H1 (cell line): ENCODE data around the gene NEU4. TPM values are rescaled to one million over a fixed set of nuclear protein-coding genes. Genes with fewer than 3 reads are reported as not detected.

Experiments
- CTCF ChIA-PET: fragments of 300-600 bp; sonication (Branson Sonifier 250); formaldehyde crosslinking; loops from one replicate; lab custom pipeline; 2021; ENCODE audit not compliant: partially characterized antibody; lab: Charles Lee
- POLR2A ChIA-PET: fragments of 300-600 bp; sonication (Branson Sonifier 250); formaldehyde crosslinking; loops from one replicate; lab custom pipeline; 2021; ENCODE audit warnings: inconsistent platforms; ENCODE audit not compliant: partially characterized antibody; lab: Charles Lee
- DNase-seq, 2 experiments: peaks; one replicate each; pipeline versions ENCODE4 v3.0.0 to v3.0.0-alpha.2; 2010 to 2022; ENCODE audit warnings: low spot score in 2 of 2, low read depth in 1 of 2, mixed read lengths in 1 of 2
- FAIRE-seq: peaks from 2 replicates; lab custom pipeline; 2011; peaks lifted over from hg19 to GRCh38; lab: Jason Lieb, UNC
- H2AFZ ChIP-seq: 2 replicates; pipeline ENCODE4 v1.8.1; 2012; ENCODE audit warnings: low read length, inconsistent platforms
- H2AK5ac ChIP-seq: 2 replicates; pipeline ENCODE4 v1.6.1; 2013; ENCODE audit warnings: low read depth, low read length
- H2BK120ac ChIP-seq: replicated peaks from 2 replicates; pipeline ENCODE3; 2013; ENCODE audit warnings: low read depth, low read length, inconsistent platforms
- H2BK12ac ChIP-seq: 2 replicates; pipeline ENCODE4 v1.6.1; 2013; ENCODE audit warnings: low read depth, low read length
- H2BK15ac ChIP-seq: 2 replicates; pipeline ENCODE4 v1.6.1; 2013; ENCODE audit warnings: low read length
- H2BK20ac ChIP-seq: 2 replicates; pipeline ENCODE4 v1.6.1; 2013; ENCODE audit warnings: low read length
- H2BK5ac ChIP-seq: 2 replicates; pipeline ENCODE4 v1.6.1; 2013; ENCODE audit warnings: low read depth, low read length
- H3K14ac ChIP-seq: 2 replicates; pipeline ENCODE4 v1.6.1; 2013; ENCODE audit warnings: inconsistent platforms; ENCODE audit not compliant: insufficient read length
- H3K18ac ChIP-seq: 2 replicates; pipeline ENCODE4 v1.6.1; 2013; ENCODE audit warnings: low read length; ENCODE audit errors: extremely low read depth
- H3K23ac ChIP-seq: 2 replicates; pipeline ENCODE4 v1.6.1; 2013; ENCODE audit warnings: inconsistent platforms; ENCODE audit not compliant: insufficient read length
- H3K23me2 ChIP-seq: 2 replicates; pipeline ENCODE4 v1.6.1; 2013; ENCODE audit warnings: low read depth, low read length
- H3K27ac ChIP-seq: 2 replicates; pipeline ENCODE4 v1.6.1; 2011; ENCODE audit warnings: low read depth, low read length, inconsistent platforms
- H3K27me3 ChIP-seq, 4 experiments: replicated peaks in 1 of 4; 1 replicate in 1 of 4; 2 replicates in 3 of 4; pipeline versions ENCODE4 v1.6.1 to v1.8.1; 2011 to 2013; ENCODE audit warnings: low read length in 3 of 4, mild to moderate bottlenecking in 3 of 4, inconsistent platforms in 2 of 4, mixed read lengths in 2 of 4, moderate library complexity in 1 of 4; ENCODE audit not compliant: control insufficient read depth in 3 of 4, insufficient read depth in 3 of 4; ENCODE audit errors: extremely low read depth in 1 of 4
- H3K36me3 ChIP-seq, 4 experiments: 2 replicates each; pipeline versions ENCODE4 v1.6.1 to v1.8.1; 2011 to 2013; ENCODE audit warnings: mild to moderate bottlenecking in 4 of 4, low read length in 3 of 4, moderate library complexity in 2 of 4, control low read depth in 1 of 4, inconsistent platforms in 1 of 4; ENCODE audit not compliant: insufficient read depth in 4 of 4, control insufficient read depth in 2 of 4
- H3K4ac ChIP-seq: replicated peaks from 2 replicates; pipeline ENCODE3; 2013; ENCODE audit warnings: low read length, low read depth, mixed read lengths, inconsistent platforms; ENCODE audit not compliant: insufficient read length
- H3K4me1 ChIP-seq, 4 experiments: replicated peaks in 1 of 4; 1 replicate in 1 of 4; 2 replicates in 3 of 4; pipeline versions ENCODE4 v1.6.1 to v1.8.1; 2011 to 2013; ENCODE audit warnings: low read length in 3 of 4, inconsistent platforms in 2 of 4, mixed read lengths in 1 of 4; ENCODE audit not compliant: insufficient read depth in 4 of 4, control insufficient read depth in 3 of 4
- H3K4me2 ChIP-seq, 2 experiments: 2 replicates each; pipeline versions ENCODE4 v1.6.1 to v1.8.1; 2011 to 2013; ENCODE audit warnings: low read depth in 2 of 2, low read length in 2 of 2, control low read depth in 1 of 2, inconsistent platforms in 1 of 2, mild to moderate bottlenecking in 1 of 2; ENCODE audit not compliant: insufficient read depth in 1 of 2
- H3K4me3 ChIP-seq, 4 experiments: fragments of 200-600, 300-600 bp in 1 of 4; sonication (generic), shearing (Covaris generic), sonication (Bioruptor Twin) in 1 of 4; 2 replicates each; pipeline versions ENCODE4 v1.5.1 to v1.8.1; 2011 to 2016; ENCODE audit warnings: low read length in 4 of 4, low read depth in 3 of 4, control low read depth in 2 of 4, inconsistent platforms in 2 of 4, mild to moderate bottlenecking in 2 of 4, mixed read lengths in 1 of 4, moderate library complexity in 1 of 4; ENCODE audit not compliant: insufficient read depth in 2 of 4; ENCODE audit errors: extremely low read depth in 1 of 4
- H3K56ac ChIP-seq: replicated peaks from 2 replicates; pipeline ENCODE3; 2013; ENCODE audit warnings: low read depth, mild to moderate bottlenecking, mixed read lengths, low read length, inconsistent platforms; ENCODE audit not compliant: insufficient read length
- H3K79me1 ChIP-seq: 2 replicates; pipeline ENCODE4 v1.6.1; 2013; ENCODE audit warnings: low read depth, low read length, control low read depth
- H3K79me2 ChIP-seq, 2 experiments: 2 replicates each; pipeline versions ENCODE4 v1.6.1 to v1.8.1; 2012 to 2013; ENCODE audit warnings: low read length in 2 of 2, mild to moderate bottlenecking in 2 of 2, inconsistent platforms in 1 of 2; ENCODE audit not compliant: insufficient read depth in 2 of 2, control insufficient read depth in 1 of 2
- H3K9ac ChIP-seq, 4 experiments: replicated peaks in 1 of 4; 1 replicate in 1 of 4; 2 replicates in 3 of 4; pipeline versions ENCODE4 v1.6.1 to v1.8.1; 2011 to 2013; ENCODE audit warnings: low read depth in 3 of 4, low read length in 3 of 4, control low read depth in 2 of 4, mild to moderate bottlenecking in 2 of 4, moderate library complexity in 2 of 4, inconsistent platforms in 1 of 4; ENCODE audit errors: extremely low read depth in 1 of 4
- H3K9me3 ChIP-seq, 2 experiments: 2 replicates each; pipeline versions ENCODE4 v1.6.1 to v1.8.1; 2012 to 2013; ENCODE audit warnings: mild to moderate bottlenecking in 2 of 2, moderate library complexity in 2 of 2, control low read depth in 1 of 2, inconsistent platforms in 1 of 2, low read depth in 1 of 2, low read length in 1 of 2, mixed read lengths in 1 of 2; ENCODE audit not compliant: insufficient read depth in 2 of 2
- H4K20me1 ChIP-seq, 2 experiments: replicated peaks in 1 of 2; 2 replicates each; pipeline versions ENCODE3 to v1.8.1; 2011 to 2013; ENCODE audit warnings: inconsistent platforms in 2 of 2, low read length in 2 of 2, mild to moderate bottlenecking in 1 of 2; ENCODE audit not compliant: insufficient read depth in 2 of 2, control insufficient read depth in 1 of 2
- H4K5ac ChIP-seq: 2 replicates; pipeline ENCODE4 v1.6.1; 2013; ENCODE audit warnings: low read length, low read depth, mixed read lengths, inconsistent platforms; ENCODE audit not compliant: insufficient read length
- H4K8ac ChIP-seq: 2 replicates; pipeline ENCODE4 v1.8.0; 2013; ENCODE audit warnings: mild to moderate bottlenecking, moderate library complexity, low read length, inconsistent platforms; ENCODE audit not compliant: insufficient read depth; ENCODE audit errors: extremely low read depth
- H4K91ac ChIP-seq: replicated peaks from 2 replicates; pipeline ENCODE3; 2013; ENCODE audit warnings: low read length, mixed read lengths, inconsistent platforms; ENCODE audit not compliant: insufficient read length
- CBX5 ChIP-seq: fragments of 300-800, 300-1000 bp; sonication (generic); IDR thresholded peaks from 2 replicates; pipeline ENCODE4 v1.7.1; 2016; ENCODE audit warnings: antibody characterized with exemption, low read length, low read depth
- EGR1 ChIP-seq: IDR thresholded peaks from 2 replicates; pipeline ENCODE4 v1.6.1; 2011; ENCODE audit warnings: low read depth, low read length, borderline replicate concordance
- EP300 ChIP-seq, 2 experiments: IDR thresholded peaks; 1 replicate in 1 of 2; 2 replicates in 1 of 2; pipeline ENCODE4 v1.6.1; 2011 to 2012; ENCODE audit warnings: low read depth in 2 of 2, low read length in 2 of 2, mild to moderate bottlenecking in 2 of 2, borderline replicate concordance in 1 of 2, inconsistent platforms in 1 of 2, moderate library complexity in 1 of 2
- EZH2 ChIP-seq: fragments of 200-600 bp; sonication (generic); IDR thresholded peaks from 2 replicates; pipeline ENCODE4 v1.7.1; 2012; ENCODE audit warnings: low read depth, mild to moderate bottlenecking, moderate library complexity, low read length, inconsistent platforms; ENCODE audit not compliant: severe bottlenecking
- JUN ChIP-seq: IDR thresholded peaks from 2 replicates; pipeline ENCODE4 v1.6.1; 2011; ENCODE audit warnings: low read depth, mild to moderate bottlenecking, improper control_type of control experiment, low read length
- KDM5A ChIP-seq: fragments of 200-600 bp; IDR thresholded peaks from 2 replicates; pipeline ENCODE4 v1.7.1; 2012; ENCODE audit warnings: mild to moderate bottlenecking, low read length, inconsistent platforms, mixed read lengths
- POLR2A ChIP-seq, 2 experiments: IDR thresholded peaks; 1 replicate in 1 of 2; 2 replicates in 1 of 2; pipeline ENCODE4 v1.6.1; 2011; ENCODE audit warnings: low read depth in 2 of 2, low read length in 2 of 2, mild to moderate bottlenecking in 2 of 2; ENCODE audit errors: control extremely low read depth in 1 of 2
- RAD21 ChIP-seq, 2 experiments: IDR thresholded peaks in 1 of 2; conservative IDR thresholded peaks in 1 of 2; 2 replicates each; pipeline ENCODE4 v1.6.1; 2011; ENCODE audit warnings: low read depth in 2 of 2, low read length in 2 of 2, improper control_type of control experiment in 1 of 2, inconsistent platforms in 1 of 2, mild to moderate bottlenecking in 1 of 2, moderate library complexity in 1 of 2
- SP2 ChIP-seq: IDR thresholded peaks from 2 replicates; pipeline ENCODE4 v1.6.1; 2012; ENCODE audit warnings: mild to moderate bottlenecking, low read length, inconsistent platforms
- SP4 ChIP-seq: IDR thresholded peaks from 2 replicates; pipeline ENCODE4 v1.6.1; 2012; ENCODE audit warnings: low read length, inconsistent platforms
- WGBS, 2 experiments: shearing (Covaris generic) in 1 of 2; methylation state at CpG; one replicate each; pipeline versions ENCODE4 v1.1.6 to v1.1.7; 2013 to 2015; ENCODE audit warnings: low lambda C conversion rate in 2 of 2, mixed read lengths in 2 of 2, inconsistent platforms in 1 of 2, low coverage in 1 of 2, missing lambda C conversion rate in 1 of 2; ENCODE audit not compliant: insufficient replicate concordance in 2 of 2, insufficient coverage in 1 of 2, insufficient read length in 1 of 2; ENCODE audit errors: extremely low coverage in 1 of 2, missing lambda C conversion rate in 1 of 2; 5-methylcytosine and 5-hydroxymethylcytosine counted together
- polyA plus RNA-seq, 7 experiments: library from polyadenylated mRNA; depleted of rRNA in 3 of 7; stranded (reverse) in 5 of 7; unstranded in 2 of 7; fragments of >200 nt in 5 of 7; fragments of 200-250 nt in 2 of 7; gene quantifications; 1 replicate in 5 of 7; 2 replicates in 1 of 7; 4 replicates in 1 of 7; pipeline versions ENCODE4 v1.2.1 to v1.2.3, GENCODE V29; 2011 to 2013; ENCODE audit warnings: missing spikeins in 2 of 7, mixed read lengths in 2 of 7
- total RNA-seq: library from RNA; stranded (reverse); fragmentation: NEBNext Ultra II Directional; extraction: Animal tissue kit (Norgen Biotek cat#: 25700); gene quantifications from 2 replicates; pipeline ENCODE4 v1.2.1, GENCODE V29; 2021
- TF ChIP-seq, protein P1 (sequence below): IDR thresholded peaks from 2 replicates; pipeline ENCODE4 v1.6.1; 2012; ENCODE audit warnings: low read length, inconsistent platforms
- TF ChIP-seq, protein P2 (sequence below): IDR thresholded peaks from 2 replicates; pipeline ENCODE4 v1.6.1; 2011; ENCODE audit warnings: low read length, improper control_type of control experiment

Gene NEU4
- total and polyA plus RNA-seq, 2 of the 8 experiments (the other 6 are each of a cell fraction or from before 2014, with no cell fraction given): 0.32 to 0.50 TPM

DNA sequence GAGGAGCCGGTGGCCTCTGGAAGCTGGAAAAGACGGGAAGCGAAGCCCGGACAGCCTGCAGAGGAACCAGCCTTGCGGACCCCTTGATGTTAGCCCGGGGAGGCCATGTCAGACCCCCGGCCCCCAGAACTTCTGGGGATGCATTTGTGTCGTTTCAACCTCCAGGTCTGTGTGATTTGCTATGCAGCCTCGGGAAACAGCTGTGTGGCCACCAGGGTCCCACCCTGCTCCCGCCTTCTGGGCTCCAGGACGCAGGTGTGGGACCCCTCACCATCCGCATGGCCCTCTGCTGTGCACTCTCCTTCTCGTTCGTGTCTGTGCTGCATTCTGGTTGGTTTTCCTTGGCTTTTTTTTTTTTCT, 13.3 kb downstream of the NEU4 start:
- H3K36me3 ChIP-seq: no peaks in the 10 kb centered on the region
- H4K8ac ChIP-seq: no peak overlapping the region
- no peak for DNase-seq
- H3K4me1 ChIP-seq: peaks cover 0 to 9% (median 0%) of the 10 kb centered on the region in 4 experiments; a peak in 2 of 7 replicates
- H4K91ac ChIP-seq: no peak overlapping the region
- no peak overlapping the region for H2BK12ac ChIP-seq
- no peak overlapping the region for H3K4me2 ChIP-seq
- H2BK5ac ChIP-seq: no peak overlapping the region
- no peak overlapping the region for H2BK120ac ChIP-seq
- CTCF ChIA-PET: no interaction called here
- 93% methylated on average over 12 of the region's 14 CpGs; no CpG with 5 or more reads in 1 of the 2 experiments for WGBS, 2 experiments
- no peak overlapping the region for H3K18ac ChIP-seq
- H3K14ac ChIP-seq: no peak overlapping the region
- no peak overlapping the region for H2AK5ac ChIP-seq
- no peak overlapping the region for H2AFZ ChIP-seq
- no peak overlapping the region for H4K5ac ChIP-seq
- no peaks in the 10 kb centered on the region for H4K20me1 ChIP-seq
- H3K9me3 ChIP-seq: peaks cover 5 to 6% of the 10 kb centered on the region in 2 experiments; a peak in 3 of 4 replicates
- H3K56ac ChIP-seq: no peak overlapping the region
- no peak for FAIRE-seq
- H3K79me2 ChIP-seq: no peaks in the 10 kb centered on the region
- H2BK20ac ChIP-seq: no peak overlapping the region
- no peaks in the 10 kb centered on the region for H3K79me1 ChIP-seq
- no peaks in the 10 kb centered on the region for H3K23me2 ChIP-seq
- no peak overlapping the region for H3K23ac ChIP-seq
- no peaks in the 10 kb centered on the region for H3K27me3 ChIP-seq
- no peak overlapping the region for H2BK15ac ChIP-seq
- no peak overlapping the region for H3K27ac ChIP-seq
- H3K4me3 ChIP-seq: no peak overlapping the region
- no peak overlapping the region for H3K9ac ChIP-seq
- POLR2A ChIA-PET: no interaction called here
- no peak overlapping the region for H3K4ac ChIP-seq
- TF ChIP-seq KDM5A (no peak), EZH2 (no peak), CBX5 (no peak), EP300 (IDR thresholded peaks at IDR 0.05; ENCODE audit: borderline replicate concordance in 1 of 2, low read depth in 2 of 2, low read length in 2 of 2) (no peak), SP4 (no peak), SP2 (no peak), RAD21 (IDR thresholded peaks at IDR 0.05 in 1 of 2, conservative IDR thresholded peaks at IDR 0.05 in 1 of 2; ENCODE audit: low read depth in 2 of 2, low read length in 2 of 2) (no peak), EGR1 (no peak), JUN (no peak), POLR2A (IDR thresholded peaks at IDR 0.05; ENCODE audit: control extremely low read depth in 1 of 2, low read depth in 2 of 2, low read length in 2 of 2) (no peak)
- TF ChIP-seq, protein P1, sequence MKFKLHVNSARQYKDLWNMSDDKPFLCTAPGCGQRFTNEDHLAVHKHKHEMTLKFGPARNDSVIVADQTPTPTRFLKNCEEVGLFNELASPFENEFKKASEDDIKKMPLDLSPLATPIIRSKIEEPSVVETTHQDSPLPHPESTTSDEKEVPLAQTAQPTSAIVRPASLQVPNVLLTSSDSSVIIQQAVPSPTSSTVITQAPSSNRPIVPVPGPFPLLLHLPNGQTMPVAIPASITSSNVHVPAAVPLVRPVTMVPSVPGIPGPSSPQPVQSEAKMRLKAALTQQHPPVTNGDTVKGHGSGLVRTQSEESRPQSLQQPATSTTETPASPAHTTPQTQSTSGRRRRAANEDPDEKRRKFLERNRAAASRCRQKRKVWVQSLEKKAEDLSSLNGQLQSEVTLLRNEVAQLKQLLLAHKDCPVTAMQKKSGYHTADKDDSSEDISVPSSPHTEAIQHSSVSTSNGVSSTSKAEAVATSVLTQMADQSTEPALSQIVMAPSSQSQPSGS: no peak
- TF ChIP-seq, protein P2, sequence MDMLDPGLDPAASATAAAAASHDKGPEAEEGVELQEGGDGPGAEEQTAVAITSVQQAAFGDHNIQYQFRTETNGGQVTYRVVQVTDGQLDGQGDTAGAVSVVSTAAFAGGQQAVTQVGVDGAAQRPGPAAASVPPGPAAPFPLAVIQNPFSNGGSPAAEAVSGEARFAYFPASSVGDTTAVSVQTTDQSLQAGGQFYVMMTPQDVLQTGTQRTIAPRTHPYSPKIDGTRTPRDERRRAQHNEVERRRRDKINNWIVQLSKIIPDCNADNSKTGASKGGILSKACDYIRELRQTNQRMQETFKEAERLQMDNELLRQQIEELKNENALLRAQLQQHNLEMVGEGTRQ: no peak
